Activated CD4-positive, alpha-beta T cell treated with anti-CD3 and anti-CD28 coated beads, Interleukin-10, Interleukin-2, amounts not matched to agents 100 ng/mL and 50 ng/mL, durations not matched to agents 16 hours and 8 hours (primary cell): ENCODE data around the gene MAST4.

Experiments
- DNase-seq: peaks from one replicate; pipeline ENCODE4 v3.0.0-alpha.2; 2020

The MAST4 gene

GRCh38 chr5:66757219-66757833 is 161.1 kb downstream of the MAST4 start:
- DNase-seq = peak; percentile 39

GRCh38 chr5:66757834-66758371 is 161.7 kb downstream of the MAST4 start:
- DNase-seq = no peak

GRCh38 chr5:66769030-66769733 is 173.0 kb downstream of the MAST4 start:
- no peak for DNase-seq

- no peak for DNase-seq
Observed at GRCh38 chr5:66769839-66770617, 173.8 kb downstream of the MAST4 start.

- DNase-seq = no peak
Observed at GRCh38 chr5:66777868-66778267, 181.7 kb downstream of the MAST4 start.

GRCh38 chr5:66779528-66779927 is 183.3 kb downstream of the MAST4 start:
- no peak for DNase-seq

- DNase-seq = no peak
Observed at GRCh38 chr5:66788556-66788955, 192.4 kb downstream of the MAST4 start.

- DNase-seq = no peak
Observed at GRCh38 chr5:66789434-66789833, 193.2 kb downstream of the MAST4 start.

GRCh38 chr5:66793049-66793448 is 196.9 kb downstream of the MAST4 start:
- no peak for DNase-seq

GRCh38 chr5:66795682-66796081 is 199.5 kb downstream of the MAST4 start:
- DNase-seq = no peak

GRCh38 chr5:66796305-66797292 is 200.4 kb downstream of the MAST4 start:
- no peak for DNase-seq

GRCh38 chr5:66802941-66803340 is 206.7 kb downstream of the MAST4 start:
- DNase-seq = no peak

- no peak for DNase-seq
Observed at GRCh38 chr5:66805514-66806430, 209.6 kb downstream of the MAST4 start.

- no peak for DNase-seq
Observed at GRCh38 chr5:66807743-66808142, 211.6 kb downstream of the MAST4 start.

- DNase-seq = no peak
Observed at GRCh38 chr5:66808663-66809062, 212.5 kb downstream of the MAST4 start.

GRCh38 chr5:66810151-66810550 is 214.0 kb downstream of the MAST4 start:
- DNase-seq = no peak

- peak; percentile 14 for DNase-seq
Observed at GRCh38 chr5:66810848-66811261, 214.7 kb downstream of the MAST4 start.

GRCh38 chr5:66812291-66812690 is 216.1 kb downstream of the MAST4 start:
- DNase-seq = no peak

GRCh38 chr5:66813306-66813705 is 217.1 kb downstream of the MAST4 start:
- DNase-seq = no peak

- DNase-seq = peak; percentile 71
Observed at GRCh38 chr5:66814146-66814991, 218.2 kb downstream of the MAST4 start.
